Ecto neural progenitor cell (in vitro differentiated cells): Measurements from ENCODE around the gene NTN3.
"Not testable (repeated sequence)": the region's sequence is repeated elsewhere in the genome, so short reads cannot be mapped to it uniquely, and the experiment has no call there.

Experiments used
- DNase-seq: peaks from one replicate; pipeline ENCODE4 v3.0.0-alpha.2; 2018; ENCODE audit warnings: low spot score

NTN3 gene

DNA sequence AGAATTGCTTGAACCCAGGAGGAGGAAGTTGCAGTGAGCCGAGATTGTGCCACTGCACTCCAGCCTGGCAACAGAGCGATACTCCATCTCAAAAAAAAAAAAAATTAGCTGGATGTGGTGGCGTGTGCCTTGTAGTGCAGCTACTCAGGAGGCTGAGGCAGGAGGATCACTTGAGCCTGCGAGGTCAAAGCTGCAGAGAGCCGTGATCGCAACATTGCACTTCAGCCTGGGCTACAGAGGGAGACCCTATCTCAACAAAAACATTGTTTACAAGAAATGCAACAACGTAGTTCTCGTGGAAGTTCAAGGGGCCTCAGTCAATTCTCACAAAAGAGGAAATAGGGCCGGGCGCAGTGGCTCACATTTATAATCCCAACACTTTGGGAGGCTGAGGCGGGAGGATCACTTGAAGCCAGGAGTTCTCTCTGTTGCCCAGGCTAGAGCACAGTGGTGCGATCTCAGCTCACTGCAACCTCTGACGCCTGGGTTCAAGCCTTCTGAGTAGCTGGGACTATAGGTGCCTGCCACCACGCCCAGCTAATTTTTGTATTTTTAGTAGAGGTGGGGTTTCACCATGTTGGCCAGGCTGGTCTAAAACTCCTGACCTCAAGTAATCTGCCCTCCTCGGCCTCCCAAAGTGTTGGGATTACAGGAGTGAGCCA, 29.8 kb upstream of the NTN3 start:
- not testable (repeated sequence) for DNase-seq

DNA sequence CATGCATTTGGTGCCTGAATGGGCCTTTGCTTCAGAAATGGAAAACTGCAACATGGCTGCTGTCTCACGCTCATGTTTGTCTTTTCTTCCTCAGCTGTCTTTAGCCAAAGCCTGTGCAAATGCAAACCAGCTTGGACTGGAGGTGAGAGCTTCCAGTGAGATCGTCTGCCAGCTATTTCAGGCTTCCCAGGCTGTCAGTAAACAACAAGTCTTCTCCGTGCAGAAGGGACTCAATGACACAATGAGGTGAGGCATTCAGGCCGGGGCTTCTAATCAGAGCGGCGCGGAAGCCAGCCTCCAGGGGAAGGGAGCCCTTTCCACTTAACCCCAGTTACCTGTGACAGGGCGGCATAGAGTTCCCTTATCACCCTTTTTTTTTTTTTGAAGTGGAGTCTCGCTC, 27.5 kb upstream of the NTN3 start:
- DNase-seq = no peak

DNA sequence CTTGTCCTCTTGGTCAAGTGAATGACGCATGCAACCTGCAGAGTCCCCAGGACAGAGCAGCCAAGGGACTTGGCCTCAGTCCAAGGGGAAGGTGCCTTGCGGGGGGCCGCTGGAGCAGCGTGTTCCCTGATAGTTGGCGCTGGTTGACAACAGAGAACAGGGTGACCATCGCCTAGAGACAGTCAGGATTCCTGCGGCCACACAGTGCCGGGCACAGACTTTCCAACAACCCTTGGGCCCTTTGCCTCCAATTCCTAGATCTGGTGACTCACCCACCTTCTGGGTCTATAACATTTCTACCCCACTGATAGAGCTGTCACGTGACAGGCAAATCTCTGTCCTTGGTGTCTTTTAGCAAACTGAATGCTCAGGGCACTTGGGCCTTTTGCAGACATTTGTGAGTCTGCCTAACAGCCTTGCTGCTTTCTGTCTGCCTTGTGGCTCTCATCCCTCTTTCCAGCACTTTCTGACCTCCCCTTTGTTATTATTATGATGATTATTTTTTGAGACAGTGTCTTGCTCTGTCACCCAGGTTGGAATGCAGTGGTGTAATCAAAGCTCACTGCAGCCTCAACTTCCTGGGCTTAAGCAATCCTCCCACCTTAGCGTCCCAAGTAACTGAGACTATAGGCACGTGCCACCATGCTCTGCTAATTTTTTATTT, 23.0 kb upstream of the NTN3 start:
- DNase-seq = no peak

- no peak for DNase-seq
Observed at GRCh38 chr16:2449118-2449517, 22.0 kb upstream of the NTN3 start.

DNA sequence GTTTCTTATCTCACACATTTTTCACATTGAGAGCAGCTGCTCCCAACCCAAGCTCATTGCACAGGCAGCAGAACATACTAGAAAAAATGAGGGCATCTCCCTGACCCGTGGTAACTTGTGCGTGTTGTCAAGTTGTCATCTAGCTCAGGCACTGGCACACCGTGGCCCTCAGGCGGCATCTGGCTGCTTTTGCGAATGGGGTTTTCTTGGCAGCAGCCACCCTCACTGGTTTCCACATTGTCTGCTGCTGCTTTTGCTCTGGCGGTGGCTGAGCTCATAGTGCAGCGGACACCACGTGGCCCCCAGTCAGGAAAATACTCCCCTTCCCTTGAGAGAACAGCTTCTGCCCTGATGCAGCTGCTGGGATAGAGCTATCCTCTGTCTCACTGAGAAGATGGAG, 20.6 kb upstream of the NTN3 start:
- no peak for DNase-seq

DNA sequence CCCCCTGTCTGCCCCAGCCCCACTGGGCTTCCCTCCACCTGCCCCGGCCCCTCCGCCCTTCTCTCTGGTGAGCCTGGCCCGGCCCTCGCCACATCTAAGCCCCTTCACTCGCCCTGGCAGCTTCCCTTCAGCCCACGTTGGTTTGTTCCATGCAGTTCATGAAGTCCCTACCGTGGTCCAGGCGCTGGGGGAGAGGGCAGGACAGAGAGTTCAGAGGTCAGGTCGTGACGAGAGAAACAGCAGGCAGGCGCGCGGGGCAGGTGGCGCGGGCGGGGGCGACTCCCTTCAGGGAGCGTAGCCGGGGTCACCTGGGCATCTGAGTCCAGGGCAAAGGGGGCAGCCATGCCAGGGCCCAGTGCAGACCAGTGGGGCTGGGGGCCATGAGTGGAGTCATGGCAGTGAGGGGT, 20.1 kb upstream of the NTN3 start:
- DNase-seq = no peak

DNA sequence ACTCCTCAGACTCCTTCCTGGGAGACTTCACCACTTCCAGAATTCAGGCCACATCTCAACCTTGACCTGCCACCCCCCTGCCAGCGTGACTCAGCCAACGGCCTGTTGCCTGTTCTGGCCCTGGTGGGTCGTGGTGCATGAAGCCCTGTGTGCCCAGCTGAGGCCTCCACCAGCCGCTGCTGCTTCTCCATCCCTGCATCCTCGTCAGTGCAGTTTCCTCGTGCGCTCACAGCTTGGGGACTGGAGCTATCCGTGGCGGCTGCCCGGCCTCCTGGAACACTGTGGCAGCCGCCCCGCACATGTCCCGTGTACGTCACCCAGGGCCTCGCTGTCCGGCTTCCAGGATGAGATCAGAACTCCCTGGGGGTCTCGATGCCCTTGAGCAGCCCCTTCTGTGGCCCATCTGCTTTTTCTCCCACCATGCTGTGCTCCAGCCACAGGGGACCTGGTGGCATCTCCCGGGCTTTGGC, 19.2 kb upstream of the NTN3 start:
- no peak for DNase-seq

- no peak for DNase-seq
Observed at GRCh38 chr16:2452650-2453049, 18.4 kb upstream of the NTN3 start.

- no peak for DNase-seq
Observed at GRCh38 chr16:2455081-2455845, 15.8 kb upstream of the NTN3 start.

GRCh38 chr16:2456551-2457153, 14.4 kb upstream of the NTN3 start:
- DNase-seq = no peak

GRCh38 chr16:2457267-2457666, 13.8 kb upstream of the NTN3 start:
- DNase-seq = no peak

DNA sequence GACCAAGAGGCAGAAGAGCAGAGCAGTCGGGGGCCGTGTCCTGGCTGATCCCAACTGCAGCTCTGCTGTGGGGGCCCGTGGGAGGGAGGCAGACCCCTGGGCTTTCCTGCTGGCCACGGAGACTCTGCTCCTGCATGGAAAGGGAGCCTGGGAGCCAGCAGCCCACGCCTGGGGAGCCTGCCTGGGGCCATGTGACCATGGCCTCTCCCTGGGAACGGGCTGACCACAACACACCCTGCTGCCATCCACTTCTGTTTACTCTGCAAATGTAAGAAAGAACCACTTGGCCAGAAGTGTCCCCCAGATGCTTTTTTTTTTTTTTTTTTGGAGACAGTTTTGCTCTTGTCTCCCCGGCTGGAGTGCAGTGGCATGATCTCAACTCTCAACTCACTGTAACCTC, 13.2 kb upstream of the NTN3 start:
- no peak for DNase-seq

DNA sequence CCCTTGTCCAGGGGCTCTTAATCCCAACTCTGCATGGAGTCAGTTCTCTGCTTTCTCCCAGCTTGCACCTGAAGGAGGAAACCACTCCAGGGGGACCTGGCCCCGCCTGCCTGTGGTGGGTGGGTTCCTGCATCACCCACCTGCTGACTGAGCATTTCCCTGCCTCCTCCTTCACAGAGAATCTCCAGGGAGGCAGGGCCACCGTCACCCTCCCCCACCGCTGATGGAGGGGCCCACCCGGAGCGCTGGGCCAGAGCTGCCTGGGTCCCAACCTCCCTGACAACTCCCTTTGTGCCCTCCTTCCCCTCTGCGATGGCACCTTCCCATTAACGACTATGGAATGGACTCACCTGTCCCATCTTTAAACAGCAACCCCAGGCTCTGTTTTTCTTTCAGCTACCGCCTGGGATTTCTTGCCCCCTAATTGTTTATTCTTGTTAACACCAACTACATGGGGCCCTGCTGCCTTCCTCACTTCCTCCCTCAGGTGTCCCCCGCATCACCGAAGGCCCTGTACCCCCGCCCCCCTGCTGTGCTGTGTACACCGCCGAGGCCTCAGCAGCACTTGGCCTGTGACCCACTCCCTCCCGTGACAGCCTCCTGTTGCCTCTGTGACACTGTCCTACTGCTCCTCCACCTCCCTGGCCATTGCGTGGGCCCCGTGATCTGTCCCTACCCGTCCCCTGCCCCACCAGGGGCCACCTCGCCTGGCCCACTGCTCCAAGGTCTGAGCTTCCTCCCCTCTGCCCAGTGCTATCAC, 12.0 kb upstream of the NTN3 start:
- no peak for DNase-seq

- DNase-seq = peak; percentile 98
Observed at GRCh38 chr16:2459647-2460390, 11.3 kb upstream of the NTN3 start, which contains the start of gene TEDC2. Gene TEDC2, plus strand, starts transcription at chr16:2460109. Its CDS starts 36 bp downstream, at chr16:2460145.

- no peak for DNase-seq
Observed at GRCh38 chr16:2460391-2460713, 10.7 kb upstream of the NTN3 start.

- no peak for DNase-seq
Observed at GRCh38 chr16:2460916-2461315, 10.2 kb upstream of the NTN3 start.

DNA sequence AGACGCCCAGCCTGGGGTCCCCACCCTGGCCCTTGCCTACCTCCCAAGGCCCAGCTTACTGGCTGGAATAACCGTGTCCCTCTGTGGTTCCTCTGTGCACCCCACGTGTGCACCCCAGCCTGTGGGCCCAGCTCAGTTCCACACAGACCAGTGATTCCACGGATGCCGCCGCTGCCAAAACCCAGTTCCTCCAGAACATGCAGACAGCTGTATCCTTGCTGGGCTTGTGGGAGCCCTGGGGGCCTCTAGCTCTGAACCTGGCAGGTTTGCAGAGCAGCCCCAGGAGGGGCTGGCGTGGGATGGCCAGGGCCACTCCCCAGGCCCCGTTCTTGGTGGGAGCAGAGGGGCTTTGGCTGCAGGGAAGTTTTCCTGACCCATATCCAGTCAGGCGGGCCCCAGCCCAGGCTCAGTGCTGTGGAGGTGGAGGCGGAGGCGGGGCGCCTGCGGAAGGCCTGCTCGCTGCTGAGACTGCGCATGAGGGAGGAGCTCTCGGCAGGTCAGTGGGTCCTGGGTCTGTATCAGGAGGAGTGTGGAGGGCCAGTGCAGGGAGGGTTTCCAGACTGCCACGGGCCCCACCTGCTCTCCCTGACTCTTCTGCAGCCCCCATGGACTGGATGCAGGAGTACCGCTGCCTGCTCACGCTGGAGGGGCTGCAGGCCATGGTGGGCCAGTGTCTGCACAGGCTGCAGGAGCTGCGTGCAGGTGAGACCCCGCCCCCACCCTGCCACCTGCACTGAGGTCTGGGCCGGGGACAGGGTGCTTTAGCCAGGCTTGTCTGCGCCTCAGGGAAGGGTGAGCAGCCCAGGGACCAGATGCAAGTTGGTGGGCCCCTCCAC, 8.8 kb upstream of the NTN3 start:
- no peak for DNase-seq

GRCh38 chr16:2464333-2464732, 6.8 kb upstream of the NTN3 start:
- no peak for DNase-seq

DNA sequence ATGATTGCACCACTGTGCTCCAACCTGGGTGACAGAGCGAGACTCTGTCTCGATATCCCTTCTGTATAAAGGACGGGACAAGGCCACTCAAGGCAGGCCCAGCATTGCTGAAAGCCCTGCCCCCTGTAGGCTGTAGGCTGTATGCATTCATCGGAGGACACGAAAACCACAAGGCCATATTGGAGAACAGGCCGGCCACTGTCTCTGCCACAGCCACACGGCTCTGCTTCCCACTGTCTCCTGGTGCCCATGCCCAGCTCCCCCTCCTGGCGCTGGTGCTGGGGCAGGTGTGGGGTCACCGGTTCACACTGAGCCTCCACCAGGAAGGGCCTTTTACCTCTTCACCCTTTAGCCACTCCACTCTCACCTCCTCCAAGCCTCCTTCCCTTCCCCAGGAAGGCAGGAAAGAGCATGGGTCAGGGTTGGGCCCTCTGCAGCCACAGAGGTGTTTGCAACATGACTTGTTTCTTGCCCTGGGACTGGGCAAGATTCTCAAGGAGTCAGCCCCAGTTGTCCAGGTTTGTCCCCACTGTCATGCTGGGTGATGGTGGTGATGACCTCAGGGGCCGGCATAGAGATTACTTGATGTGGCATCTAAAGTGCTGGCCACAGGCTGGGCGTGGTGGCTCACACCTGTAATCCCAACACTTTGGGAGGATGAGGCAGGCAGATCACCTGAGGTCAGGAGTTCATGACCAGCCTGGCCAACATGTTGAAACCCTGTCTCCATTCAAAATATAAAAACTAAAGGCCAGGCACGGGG, 5.3 kb upstream of the NTN3 start:
- DNase-seq = no peak
